Neural cell (in vitro differentiated cells): ENCODE data around the gene RBMS2. TPM values are rescaled to one million over a fixed set of nuclear protein-coding genes. Genes with fewer than 3 reads are reported as not detected.
"Not testable (repeated sequence)": the region's sequence is repeated elsewhere in the genome, so short reads cannot be mapped to it uniquely, and the experiment has no call there.

Experiments used
- H2AFZ ChIP-seq: fragments of 200-600, 300-800 bp; sonication (generic), shearing (Covaris generic); 2 replicates; pipeline ENCODE4 v1.6.0; 2014; ENCODE audit warnings: low read depth, mild to moderate bottlenecking, antibody characterized with exemption, low read length, moderate library complexity
- H3F3A ChIP-seq: fragments of 200-600 bp; shearing (Covaris generic); 2 replicates; pipeline ENCODE4 v1.6.1; 2016; ENCODE audit warnings: mild to moderate bottlenecking, moderate library complexity, mixed read lengths, antibody characterized with exemption, low read length; ENCODE audit not compliant: insufficient read depth, poor library complexity, severe bottlenecking
- H3K27ac ChIP-seq: fragments of 200-600, 300-800 bp; sonication (generic), shearing (Covaris generic); 2 replicates; pipeline ENCODE4 v1.5.1; 2014; ENCODE audit warnings: mild to moderate bottlenecking, low read length, moderate library complexity
- H3K27me3 ChIP-seq: fragments of 300-800, 200-600 bp; sonication (generic), shearing (Covaris generic); 2 replicates; pipeline ENCODE4 v1.6.0; 2014; ENCODE audit warnings: mild to moderate bottlenecking, low read depth, low read length, moderate library complexity; ENCODE audit not compliant: insufficient read depth
- H3K36me3 ChIP-seq: fragments of 300-800, 200-600 bp; sonication (generic), shearing (Covaris generic); 2 replicates; pipeline ENCODE4 v1.5.1; 2014; ENCODE audit warnings: mild to moderate bottlenecking, antibody characterized with exemption, low read length, moderate library complexity; ENCODE audit not compliant: insufficient read depth
- H3K4me2 ChIP-seq: fragments of 300-800, 200-600 bp; sonication (generic), shearing (Covaris generic); 2 replicates; pipeline ENCODE4 v1.6.0; 2014; ENCODE audit warnings: mild to moderate bottlenecking, low read length
- H3K4me3 ChIP-seq: fragments of 300-800, 200-600 bp; sonication (generic), shearing (Covaris generic); 2 replicates; pipeline ENCODE4 v1.5.1; 2014; ENCODE audit warnings: mild to moderate bottlenecking, low read length, moderate library complexity
- H3K79me2 ChIP-seq: fragments of 200-600 bp; shearing (Covaris generic); replicated peaks from 2 replicates; pipeline ENCODE4 v1.6.0; 2014; ENCODE audit warnings: mild to moderate bottlenecking, low read length, moderate library complexity; ENCODE audit not compliant: insufficient read depth
- H3K9ac ChIP-seq: fragments of 300-800, 200-600 bp; sonication (generic), shearing (Covaris generic); 2 replicates; pipeline ENCODE4 v1.6.1; 2016; ENCODE audit warnings: mild to moderate bottlenecking, low read length, mixed read lengths
- H3K9me2 ChIP-seq: fragments of 200-600 bp; shearing (Covaris generic); 2 replicates; pipeline ENCODE4 v1.6.1; 2016; ENCODE audit warnings: mild to moderate bottlenecking, low read length, mixed read lengths; ENCODE audit not compliant: insufficient read depth
- H3K9me3 ChIP-seq: fragments of 200-600, 300-800 bp; sonication (generic), shearing (Covaris generic); 2 replicates; pipeline ENCODE4 v1.6.1; 2016; ENCODE audit warnings: mild to moderate bottlenecking, mixed run types, low read length, moderate library complexity, mixed read lengths
- H4K20me1 ChIP-seq: fragments of 200-600 bp; shearing (Covaris generic); 2 replicates; pipeline ENCODE4 v1.6.1; 2016; ENCODE audit warnings: mild to moderate bottlenecking, mixed run types; ENCODE audit not compliant: insufficient read depth
- EP300 ChIP-seq: fragments of 450-650 bp; conservative IDR thresholded peaks from 2 replicates; pipeline ENCODE4 v1.6.1; 2014; ENCODE audit warnings: antibody characterized with exemption, mild to moderate bottlenecking, moderate library complexity; ENCODE audit not compliant: poor library complexity, severe bottlenecking
- EZH2 ChIP-seq: fragments of 200-600, 300-800 bp; shearing (Covaris generic), sonication (generic); IDR thresholded peaks from 2 replicates; pipeline ENCODE4 v1.6.1; 2014; ENCODE audit warnings: antibody characterized with exemption, low read length, borderline replicate concordance, mild to moderate bottlenecking; ENCODE audit not compliant: insufficient read depth, poor library complexity, severe bottlenecking
- MXI1 ChIP-seq: fragments of 450-650 bp; conservative IDR thresholded peaks from 2 replicates; pipeline ENCODE4 v1.6.1; 2014; ENCODE audit warnings: antibody characterized with exemption, mild to moderate bottlenecking; ENCODE audit not compliant: poor library complexity, severe bottlenecking
- POLR2AphosphoS5 ChIP-seq: IDR thresholded peaks from 2 replicates; pipeline ENCODE4 v1.6.1; 2012
- RAD21 ChIP-seq: fragments of 450-650 bp; conservative IDR thresholded peaks from 2 replicates; pipeline ENCODE4 v1.6.1; 2014; ENCODE audit warnings: antibody characterized with exemption, mild to moderate bottlenecking, moderate library complexity
- SMC3 ChIP-seq: fragments of 450-650 bp; conservative IDR thresholded peaks from 2 replicates; pipeline ENCODE4 v1.6.1; 2014; ENCODE audit warnings: antibody characterized with exemption, mild to moderate bottlenecking, moderate library complexity; ENCODE audit not compliant: poor library complexity
- TAF1 ChIP-seq: IDR thresholded peaks from 2 replicates; pipeline ENCODE4 v1.6.1; 2012; ENCODE audit warnings: low read depth
- polyA plus RNA-seq: library from polyadenylated mRNA; depleted of rRNA; stranded (reverse); fragments of >200 nt; gene quantifications from 2 replicates; pipeline ENCODE4 v1.2.3, GENCODE V29; 2014
- TF ChIP-seq, protein P1 (sequence below): fragments of 450-650 bp; IDR thresholded peaks from 2 replicates; pipeline ENCODE4 v1.5.1; 2014; ENCODE audit warnings: antibody characterized with exemption, mild to moderate bottlenecking, moderate library complexity; ENCODE audit not compliant: poor library complexity, severe bottlenecking
- TF ChIP-seq, protein P2 (sequence below): IDR thresholded peaks from 2 replicates; pipeline ENCODE4 v1.6.1; 2012; ENCODE audit warnings: borderline replicate concordance

Gene RBMS2
- polyA plus RNA-seq, 1 donor from 2014 or later: 2.4 TPM

GRCh38 chr12:56514014-56514318 is 7.7 kb upstream of the RBMS2 start:
- not testable (repeated sequence) for H3K4me2 ChIP-seq, H4K20me1 ChIP-seq, H3K36me3 ChIP-seq, H3K9ac ChIP-seq, H2AFZ ChIP-seq, H3F3A ChIP-seq, H3K79me2 ChIP-seq, H3K27me3 ChIP-seq, H3K27ac ChIP-seq, H3K9me3 ChIP-seq, H3K4me3 ChIP-seq, H3K9me2 ChIP-seq
- peak; percentile 16 for TF ChIP-seq SMC3
- TF ChIP-seq, protein P1, sequence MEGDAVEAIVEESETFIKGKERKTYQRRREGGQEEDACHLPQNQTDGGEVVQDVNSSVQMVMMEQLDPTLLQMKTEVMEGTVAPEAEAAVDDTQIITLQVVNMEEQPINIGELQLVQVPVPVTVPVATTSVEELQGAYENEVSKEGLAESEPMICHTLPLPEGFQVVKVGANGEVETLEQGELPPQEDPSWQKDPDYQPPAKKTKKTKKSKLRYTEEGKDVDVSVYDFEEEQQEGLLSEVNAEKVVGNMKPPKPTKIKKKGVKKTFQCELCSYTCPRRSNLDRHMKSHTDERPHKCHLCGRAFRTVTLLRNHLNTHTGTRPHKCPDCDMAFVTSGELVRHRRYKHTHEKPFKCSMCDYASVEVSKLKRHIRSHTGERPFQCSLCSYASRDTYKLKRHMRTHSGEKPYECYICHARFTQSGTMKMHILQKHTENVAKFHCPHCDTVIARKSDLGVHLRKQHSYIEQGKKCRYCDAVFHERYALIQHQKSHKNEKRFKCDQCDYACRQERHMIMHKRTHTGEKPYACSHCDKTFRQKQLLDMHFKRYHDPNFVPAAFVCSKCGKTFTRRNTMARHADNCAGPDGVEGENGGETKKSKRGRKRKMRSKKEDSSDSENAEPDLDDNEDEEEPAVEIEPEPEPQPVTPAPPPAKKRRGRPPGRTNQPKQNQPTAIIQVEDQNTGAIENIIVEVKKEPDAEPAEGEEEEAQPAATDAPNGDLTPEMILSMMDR: peak; percentile 50

- Histone ChIP-seq H3K4me2 (no peak overlapping the region), H3K36me3 (no peaks in the 10 kb centered on the region), H3K27ac (no peak overlapping the region), H3K9me2 (no peaks in the 10 kb centered on the region), H2AFZ (no peak overlapping the region), H4K20me1 (no peaks in the 10 kb centered on the region), H3K9ac (no peak overlapping the region), H3K4me3 (no peak overlapping the region), H3K27me3 (no peaks in the 10 kb centered on the region), H3K9me3 (no peaks in the 10 kb centered on the region), H3F3A (no peaks in the 10 kb centered on the region), H3K79me2 (no peaks in the 10 kb centered on the region)
- TF ChIP-seq EZH2: no peak
- no peak for TF ChIP-seq RAD21
- no peak for TF ChIP-seq SMC3
- no peak for TF ChIP-seq POLR2AphosphoS5
- no peak for TF ChIP-seq TAF1
- TF ChIP-seq, protein P1: no peak
- no peak for TF ChIP-seq EP300
- TF ChIP-seq, protein P2, sequence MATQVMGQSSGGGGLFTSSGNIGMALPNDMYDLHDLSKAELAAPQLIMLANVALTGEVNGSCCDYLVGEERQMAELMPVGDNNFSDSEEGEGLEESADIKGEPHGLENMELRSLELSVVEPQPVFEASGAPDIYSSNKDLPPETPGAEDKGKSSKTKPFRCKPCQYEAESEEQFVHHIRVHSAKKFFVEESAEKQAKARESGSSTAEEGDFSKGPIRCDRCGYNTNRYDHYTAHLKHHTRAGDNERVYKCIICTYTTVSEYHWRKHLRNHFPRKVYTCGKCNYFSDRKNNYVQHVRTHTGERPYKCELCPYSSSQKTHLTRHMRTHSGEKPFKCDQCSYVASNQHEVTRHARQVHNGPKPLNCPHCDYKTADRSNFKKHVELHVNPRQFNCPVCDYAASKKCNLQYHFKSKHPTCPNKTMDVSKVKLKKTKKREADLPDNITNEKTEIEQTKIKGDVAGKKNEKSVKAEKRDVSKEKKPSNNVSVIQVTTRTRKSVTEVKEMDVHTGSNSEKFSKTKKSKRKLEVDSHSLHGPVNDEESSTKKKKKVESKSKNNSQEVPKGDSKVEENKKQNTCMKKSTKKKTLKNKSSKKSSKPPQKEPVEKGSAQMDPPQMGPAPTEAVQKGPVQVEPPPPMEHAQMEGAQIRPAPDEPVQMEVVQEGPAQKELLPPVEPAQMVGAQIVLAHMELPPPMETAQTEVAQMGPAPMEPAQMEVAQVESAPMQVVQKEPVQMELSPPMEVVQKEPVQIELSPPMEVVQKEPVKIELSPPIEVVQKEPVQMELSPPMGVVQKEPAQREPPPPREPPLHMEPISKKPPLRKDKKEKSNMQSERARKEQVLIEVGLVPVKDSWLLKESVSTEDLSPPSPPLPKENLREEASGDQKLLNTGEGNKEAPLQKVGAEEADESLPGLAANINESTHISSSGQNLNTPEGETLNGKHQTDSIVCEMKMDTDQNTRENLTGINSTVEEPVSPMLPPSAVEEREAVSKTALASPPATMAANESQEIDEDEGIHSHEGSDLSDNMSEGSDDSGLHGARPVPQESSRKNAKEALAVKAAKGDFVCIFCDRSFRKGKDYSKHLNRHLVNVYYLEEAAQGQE: no peak
- no peak for TF ChIP-seq MXI1
Measured at GRCh38 chr12:56517854-56518253, 3.8 kb upstream of the RBMS2 start.
